Peyer's patch (tissue), 4 donors: Measurements from ENCODE around the gene STAM2. TPM values are rescaled to one million over a fixed set of nuclear protein-coding genes. Genes with fewer than 3 reads are reported as not detected.
"Not testable (repeated sequence)": the region's sequence is repeated elsewhere in the genome, so short reads cannot be mapped to it uniquely, and the experiment has no call there.

Experiments
- DNase-seq, 3 donors: peaks; one replicate each; pipeline ENCODE4 v3.0.0-alpha.2; 2017 to 2019
- H3K27ac ChIP-seq, 4 donors: fragments of 200-600 bp; sonication (generic); one replicate each; pipeline ENCODE4 v1.5.1; 2016 to 2019
- H3K27me3 ChIP-seq, 2 donors: fragments of 200-600 bp; sonication (generic); one replicate each; pipeline ENCODE4 v1.5.1; 2019
- H3K36me3 ChIP-seq, 3 donors: fragments of 200-600 bp; sonication (generic); one replicate each; pipeline ENCODE4 v1.5.1; 2016 to 2019
- H3K4me1 ChIP-seq, 4 donors: fragments of 200-600 bp; sonication (generic); one replicate each; pipeline ENCODE4 v1.5.1; 2016 to 2019
- H3K4me3 ChIP-seq, 4 donors: fragments of 200-600 bp; sonication (generic); 1 replicate in 3 of 4; 2 replicates in 1 of 4; pipeline ENCODE4 v1.5.1; 2016 to 2019; ENCODE audit warnings: mild to moderate bottlenecking in 1 of 4
- H3K9me3 ChIP-seq, 4 donors: fragments of 200-600 bp; sonication (generic); one replicate each; pipeline ENCODE4 v1.5.1; 2016 to 2019; ENCODE audit warnings: mild to moderate bottlenecking in 1 of 4
- CTCF ChIP-seq, 6 experiments: fragments of 450-650 bp in 4 of 6; fragments of 200-600 bp in 2 of 6; sonication (generic) in 1 of 6; IDR thresholded peaks; one replicate each; pipeline ENCODE4 v1.5.1; 2017 to 2019; ENCODE audit warnings: antibody characterized with exemption in 6 of 6, mild to moderate bottlenecking in 3 of 6, moderate library complexity in 1 of 6
- POLR2A ChIP-seq, 2 donors: fragments of 450-650 bp; IDR thresholded peaks; one replicate each; pipeline ENCODE4 v1.5.1; 2017; ENCODE audit warnings: antibody characterized with exemption in 2 of 2, mild to moderate bottlenecking in 2 of 2, moderate library complexity in 2 of 2
- total RNA-seq, 4 donors: library from RNA; depleted of rRNA; stranded (reverse); fragments of >200 nt; gene quantifications; one replicate each; pipeline ENCODE4 v1.1.0, GENCODE V29; 2016

Gene STAM2
- total RNA-seq, 4 donors from 2014 or later = 29.7 to 46.2 (median 36.8) TPM

DNA sequence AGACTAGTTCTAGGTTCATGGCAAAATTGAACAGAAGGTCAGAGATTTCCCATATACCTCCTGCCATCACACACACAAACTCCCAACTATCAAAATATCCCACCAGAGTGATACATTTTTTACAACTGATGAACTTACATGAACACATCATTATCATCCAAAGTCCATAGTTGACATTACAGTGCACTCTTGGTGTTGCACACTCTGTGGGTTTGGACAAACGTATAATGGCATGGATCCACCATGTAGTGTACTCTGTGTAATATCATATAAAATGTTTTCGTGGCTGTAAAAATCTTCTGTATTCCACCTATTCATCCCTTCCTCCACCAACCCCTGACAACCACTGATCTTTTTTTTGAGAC, 25.9 kb upstream of the STAM2 start:
- Histone ChIP-seq H3K36me3 (no peaks in the 10 kb centered on the region), H3K4me1 (peaks cover 0 to 8% (median 0%) of the 10 kb centered on the region in 4 donors), H3K27me3 (no peaks in the 10 kb centered on the region), H3K4me3 (no peak overlapping the region), H3K27ac (no peak overlapping the region), H3K9me3 (no peaks in the 10 kb centered on the region)
- TF ChIP-seq CTCF (IDR thresholded peaks at IDR 0.05) (no peak), POLR2A (IDR thresholded peaks at IDR 0.05) (no peak)
- DNase-seq = no peak

- no peaks in the 10 kb centered on the region for H3K27me3 ChIP-seq
- H3K4me3 ChIP-seq = no peak overlapping the region
- DNase-seq = peak in 2 of 3 donors; percentile 76 to 86
- no peak overlapping the region for H3K27ac ChIP-seq
- H3K9me3 ChIP-seq = no peaks in the 10 kb centered on the region
- H3K4me1 ChIP-seq = peaks cover 0 to 8% (median 0%) of the 10 kb centered on the region in 4 donors
- H3K36me3 ChIP-seq = no peaks in the 10 kb centered on the region
- TF ChIP-seq CTCF (IDR thresholded peaks at IDR 0.05) (no peak), POLR2A (IDR thresholded peaks at IDR 0.05) (no peak)
Measured at GRCh38 chr2:152200565-152201465, 25.3 kb upstream of the STAM2 start.

DNA sequence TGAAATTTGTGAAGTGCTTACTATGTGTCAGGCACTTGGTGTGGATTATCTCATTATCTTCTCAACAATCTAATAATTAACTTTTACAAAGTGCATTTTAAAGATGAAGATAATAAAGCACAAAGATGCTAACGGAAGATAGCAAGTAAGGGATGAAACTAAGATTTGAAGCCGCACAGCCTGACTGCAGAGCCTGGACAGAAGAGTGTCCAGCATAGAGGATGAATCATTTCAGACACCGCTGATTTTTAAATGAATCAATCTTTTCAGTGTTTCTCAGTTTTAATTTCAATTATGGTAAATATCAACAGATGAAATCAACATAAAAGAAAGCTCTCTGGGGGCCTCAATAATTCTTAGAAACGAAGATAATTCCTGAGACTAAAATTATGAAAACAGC, 24.5 kb upstream of the STAM2 start:
- Histone ChIP-seq H3K4me1 (peaks cover 0 to 8% (median 0%) of the 10 kb centered on the region in 4 donors), H3K4me3 (no peak overlapping the region), H3K27ac (no peak overlapping the region), H3K36me3 (no peaks in the 10 kb centered on the region), H3K9me3 (no peaks in the 10 kb centered on the region), H3K27me3 (no peaks in the 10 kb centered on the region)
- TF ChIP-seq POLR2A (IDR thresholded peaks at IDR 0.05) = no peak
- no peak for TF ChIP-seq CTCF (IDR thresholded peaks at IDR 0.05)
- DNase-seq = no peak

GRCh38 chr2:152198499-152198898, 22.9 kb upstream of the STAM2 start:
- TF ChIP-seq CTCF (IDR thresholded peaks at IDR 0.05) = no peak
- no peak for TF ChIP-seq POLR2A (IDR thresholded peaks at IDR 0.05)
- H3K27ac ChIP-seq = no peak overlapping the region
- no peak for DNase-seq
- peaks cover 0 to 8% (median 0%) of the 10 kb centered on the region in 4 donors for H3K4me1 ChIP-seq
- H3K36me3 ChIP-seq = no peaks in the 10 kb centered on the region
- H3K4me3 ChIP-seq = no peak overlapping the region
- H3K27me3 ChIP-seq = no peaks in the 10 kb centered on the region
- H3K9me3 ChIP-seq = no peaks in the 10 kb centered on the region

GRCh38 chr2:152197508-152198284, 22.1 kb upstream of the STAM2 start:
- not testable (repeated sequence) for DNase-seq, H3K27ac ChIP-seq, H3K4me1 ChIP-seq, H3K4me3 ChIP-seq, H3K9me3 ChIP-seq, H3K36me3 ChIP-seq, H3K27me3 ChIP-seq
